GM21529 (cell line): ENCODE measurements around the gene ABLIM2.

ENCODE experiments used
- ATAC-seq: cut with Tn5 transposase; IDR thresholded peaks from one replicate; pipeline ENCODE4 v1.9.1; 2021; ENCODE audit not compliant: unreplicated experiment

The ABLIM2 gene

DNA sequence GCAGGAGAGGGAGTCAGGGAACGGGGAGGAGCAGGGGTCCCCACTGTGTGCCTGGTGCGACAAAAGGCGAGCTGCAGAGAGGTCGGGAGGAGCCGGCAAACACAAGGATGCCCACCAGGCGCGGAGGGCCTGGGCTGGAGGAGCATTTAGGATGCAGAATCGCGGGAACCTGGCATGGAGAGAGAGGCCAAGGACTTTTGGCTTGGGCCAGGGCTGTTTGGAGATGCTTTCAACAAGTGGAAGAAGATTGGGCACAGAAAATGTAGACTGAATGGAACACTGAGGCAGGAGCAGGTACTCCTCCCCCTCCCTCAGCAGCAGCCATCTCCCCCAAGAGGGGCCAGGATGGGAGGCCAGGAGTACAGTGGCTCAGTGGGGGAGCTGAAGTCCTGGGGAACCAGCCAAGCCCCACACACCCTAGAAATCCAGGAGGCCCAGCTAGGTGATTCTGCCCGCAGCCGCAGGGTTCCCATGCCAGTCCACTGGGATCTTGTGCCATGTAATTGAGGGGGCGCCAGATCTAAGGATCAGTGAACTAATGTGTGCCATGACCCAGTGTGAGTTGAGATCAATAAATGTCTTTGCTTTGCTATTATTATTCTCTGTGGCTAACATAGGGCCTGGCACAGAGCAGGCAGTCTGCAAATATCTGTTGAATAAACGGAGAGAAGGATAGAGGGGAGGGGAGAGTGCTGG, 1.1 kb upstream of the ABLIM2 start:
- ATAC-seq, result no peak

DNA sequence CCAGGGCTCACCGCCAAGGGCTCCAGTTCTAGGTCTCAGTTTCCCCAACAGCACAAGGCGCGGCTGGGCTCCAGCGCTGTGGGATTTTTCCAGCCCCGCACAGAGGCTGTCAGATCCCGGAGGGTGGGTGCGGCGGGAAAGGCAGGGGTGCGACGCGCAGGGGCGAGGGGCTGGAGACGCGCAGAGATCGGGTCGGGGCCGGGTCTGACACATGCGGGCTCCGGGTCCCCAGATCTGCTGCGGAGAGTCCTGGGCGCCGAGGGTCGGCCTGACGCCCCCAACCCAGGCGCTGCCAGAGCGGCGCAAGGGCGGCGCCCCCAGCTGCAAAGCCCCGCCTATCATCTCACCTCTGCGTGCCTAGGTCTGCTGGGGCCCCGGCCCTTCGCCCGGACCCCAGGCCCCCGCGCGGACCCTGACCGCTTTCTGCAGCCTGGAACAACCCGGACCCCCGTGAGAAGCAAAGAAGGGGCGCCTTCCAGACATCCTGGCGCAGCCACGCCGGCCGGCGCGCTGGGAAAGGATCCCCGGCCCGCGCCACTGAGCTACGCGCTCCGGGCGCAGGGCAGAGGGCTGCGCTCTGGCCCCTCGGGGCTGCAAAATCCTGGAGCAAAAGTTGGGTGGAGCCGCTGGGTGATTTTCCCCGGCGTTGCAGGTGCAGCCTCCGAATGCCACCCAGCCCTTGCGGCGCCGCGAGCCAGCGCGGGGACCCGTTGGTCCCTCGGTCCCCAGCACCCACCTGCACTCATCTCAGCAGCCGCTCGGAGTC, 486 bp downstream of the ABLIM2 start:
- ATAC-seq, result no peak

DNA sequence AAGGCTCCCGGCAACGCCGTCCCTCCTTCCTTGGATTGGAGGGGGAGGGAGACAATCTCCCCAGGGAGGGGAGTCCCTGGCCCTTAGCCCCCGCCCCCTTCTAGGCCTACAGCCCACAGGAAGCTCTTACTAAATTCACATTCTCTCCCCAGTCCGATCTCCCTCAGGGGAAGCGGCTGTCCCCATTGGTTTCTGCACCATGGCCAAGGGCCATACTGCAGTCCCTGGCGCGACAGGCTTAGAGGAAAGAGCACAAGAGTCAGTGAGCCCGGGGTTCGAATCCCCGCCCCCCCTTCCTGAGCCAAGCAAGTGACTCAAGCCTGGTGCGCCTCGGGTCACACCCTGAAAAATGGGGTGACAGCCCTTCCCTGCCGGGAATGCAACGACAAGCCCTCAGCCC, 1.1 kb downstream of the ABLIM2 start:
- no peak for ATAC-seq

DNA sequence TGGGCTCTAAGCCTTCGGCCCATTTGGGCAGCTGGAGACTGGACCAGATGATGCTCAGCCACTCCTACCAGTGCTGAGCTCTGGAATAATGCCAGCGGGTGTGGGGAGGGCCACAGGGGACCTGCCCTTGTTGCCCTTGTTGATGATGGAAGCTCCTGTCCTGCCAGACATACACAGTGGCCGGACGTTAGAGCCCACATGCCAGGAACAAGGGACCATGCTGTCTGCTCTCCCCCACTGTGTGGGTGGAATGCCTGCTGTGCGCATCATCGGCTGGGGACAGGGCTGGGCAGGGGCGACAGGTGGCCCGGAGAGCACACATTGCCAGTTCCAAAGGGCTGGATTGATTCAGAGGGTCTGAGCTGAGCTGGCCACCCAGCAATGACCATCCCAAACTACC, 2.0 kb downstream of the ABLIM2 start:
- ATAC-seq, result no peak

DNA sequence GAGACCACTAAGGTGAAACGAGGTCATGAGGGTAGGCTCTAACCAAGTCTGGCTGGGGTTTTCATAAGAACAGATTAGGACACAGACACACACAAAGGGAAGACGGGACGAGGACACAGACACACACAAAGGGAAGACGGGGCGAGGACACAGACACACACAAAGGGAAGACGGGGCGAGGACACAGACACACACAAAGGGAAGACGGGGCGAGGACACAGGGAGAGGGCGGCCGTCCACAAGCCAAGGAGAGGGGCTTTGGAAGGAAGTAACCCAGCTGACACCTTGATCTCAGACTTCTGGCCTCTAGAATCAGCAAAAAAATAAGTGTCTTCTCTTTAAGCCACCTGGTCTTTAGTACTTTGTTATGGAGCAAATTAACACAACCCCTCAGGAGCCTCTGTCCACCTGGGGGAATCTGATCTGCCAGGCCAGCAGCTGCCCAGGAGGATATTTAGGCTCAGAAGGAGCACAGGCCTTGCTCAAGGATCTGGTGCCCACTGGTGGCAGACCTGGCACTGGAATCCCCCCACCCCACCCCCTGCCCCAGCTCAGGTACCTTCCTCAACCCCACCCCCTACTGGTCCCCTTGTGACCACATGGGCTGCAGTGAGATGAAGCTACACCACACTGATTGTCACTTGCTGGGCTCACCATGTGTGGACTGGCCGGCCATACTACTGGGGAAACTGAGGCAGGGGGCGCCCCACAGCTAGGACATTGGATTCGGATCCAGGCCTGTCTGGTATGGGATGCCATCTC, 2.8 kb downstream of the ABLIM2 start:
- ATAC-seq, result no peak

DNA sequence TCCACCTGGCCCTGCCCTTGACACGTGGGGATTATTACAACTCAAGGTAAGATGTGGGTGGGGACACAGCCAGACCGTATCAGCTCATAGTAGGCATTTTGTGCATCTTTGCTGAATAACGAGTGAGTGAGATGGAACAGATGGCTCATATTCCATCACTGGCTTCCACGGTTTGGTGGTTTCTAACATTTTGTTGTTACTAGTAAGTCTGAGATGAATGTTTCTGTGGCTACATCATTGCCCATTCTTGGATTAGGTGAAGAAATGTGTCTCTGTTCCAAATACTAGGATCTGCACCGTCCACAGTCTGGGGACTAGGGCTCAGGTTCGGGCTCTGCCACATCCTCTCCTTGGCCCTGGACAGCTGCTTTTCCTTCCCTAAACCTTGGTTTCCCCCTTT, 3.6 kb downstream of the ABLIM2 start:
- ATAC-seq, result no peak

DNA sequence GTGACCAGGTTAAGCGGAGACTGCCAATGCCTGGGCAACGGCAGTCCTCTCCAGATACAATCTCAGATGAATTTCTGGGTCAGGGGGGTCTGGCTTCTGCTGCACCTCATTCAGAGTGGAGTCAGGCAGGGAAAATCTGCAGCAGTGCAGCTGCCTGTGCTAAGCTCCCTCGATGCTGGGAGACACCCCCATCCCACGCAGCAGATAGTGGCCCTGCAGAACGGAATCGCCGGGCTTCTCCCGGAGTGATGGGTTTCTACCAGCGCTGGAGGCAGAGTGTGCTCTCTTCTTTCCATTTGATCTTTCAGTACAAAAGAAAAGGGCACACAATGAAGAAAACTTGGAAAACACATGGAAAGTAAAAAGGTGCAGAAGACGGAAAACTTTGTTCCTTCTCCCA, 5.2 kb downstream of the ABLIM2 start:
- ATAC-seq, result no peak

DNA sequence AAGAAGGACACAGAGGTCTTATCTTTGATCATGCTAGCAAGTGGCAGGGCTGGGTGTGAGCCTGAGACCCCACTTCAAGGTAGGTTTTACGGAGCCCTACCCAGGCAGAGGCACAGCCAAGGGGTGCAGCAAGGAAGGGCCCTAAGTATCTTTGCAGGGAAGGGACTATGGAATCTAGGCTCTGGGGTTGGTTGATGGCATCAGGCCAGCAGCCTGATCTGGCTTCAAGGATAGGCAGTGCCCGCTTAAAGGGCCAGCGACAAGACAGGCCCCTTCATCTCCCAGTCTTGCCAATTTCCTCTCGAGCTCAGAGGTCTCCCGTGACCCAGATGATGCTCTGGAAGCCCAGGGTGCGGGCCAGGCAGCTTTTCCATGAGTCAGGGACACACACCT, 5.8 kb downstream of the ABLIM2 start:
- no peak for ATAC-seq

DNA sequence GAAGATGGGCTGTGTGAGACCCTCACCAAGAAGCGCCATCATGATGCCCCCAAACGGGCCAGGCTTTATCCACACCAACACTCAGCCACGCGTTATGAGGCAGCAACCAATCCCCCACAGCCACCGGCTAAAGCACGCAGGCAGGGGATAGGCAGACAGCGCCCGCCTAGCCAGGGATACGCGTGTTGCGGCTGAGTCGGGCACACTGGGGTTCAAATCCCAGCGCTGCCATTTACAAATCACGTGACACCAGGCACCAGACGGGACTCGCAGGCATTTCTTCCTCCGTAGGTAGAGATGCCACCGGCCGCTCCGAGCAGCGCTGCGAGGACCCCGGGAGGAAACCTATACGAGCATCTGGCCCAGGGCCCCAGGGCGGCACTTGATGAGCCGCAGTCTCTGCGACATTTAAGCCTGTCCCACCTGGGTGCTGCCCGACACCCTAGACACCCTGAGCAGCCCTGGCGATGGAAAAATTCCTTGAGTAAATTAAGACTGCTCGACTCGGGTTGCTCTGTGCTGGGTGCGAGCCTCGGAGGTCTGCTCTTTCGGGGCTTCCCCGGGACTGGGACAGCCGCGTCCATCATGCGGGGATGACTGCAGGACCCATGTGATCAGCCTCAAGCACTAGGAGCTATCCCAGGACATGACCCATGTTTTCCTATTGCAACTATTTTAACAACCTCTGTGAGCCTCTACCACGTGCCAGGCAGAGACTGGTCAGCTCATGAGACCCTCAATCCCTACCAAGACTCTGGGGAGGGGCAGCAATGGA, 6.3 kb downstream of the ABLIM2 start:
- no peak for ATAC-seq

DNA sequence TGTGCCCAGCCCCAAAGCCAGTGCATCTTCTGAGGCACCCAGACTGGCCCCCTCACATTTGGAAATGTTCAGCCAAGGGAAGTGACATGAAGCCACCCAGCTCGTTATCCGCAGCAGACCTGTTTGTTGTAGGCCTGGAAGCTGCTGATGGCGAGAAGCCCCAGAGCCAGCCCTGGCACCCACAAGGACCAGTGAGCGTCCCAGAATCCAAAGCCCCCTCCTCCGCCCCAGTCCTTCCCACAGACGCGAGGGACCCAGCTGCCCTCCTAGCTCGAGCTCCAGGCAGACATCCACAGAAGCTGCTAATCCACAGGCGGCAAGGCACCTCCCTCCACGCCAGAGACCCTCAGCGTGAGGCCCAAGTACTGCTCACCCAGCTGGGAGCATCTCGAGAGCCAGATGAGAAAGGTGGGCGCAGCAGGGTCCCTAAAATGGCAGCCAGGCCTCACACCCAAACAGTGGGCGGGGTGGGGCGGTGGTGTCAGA, 7.4 kb downstream of the ABLIM2 start:
- no peak for ATAC-seq

DNA sequence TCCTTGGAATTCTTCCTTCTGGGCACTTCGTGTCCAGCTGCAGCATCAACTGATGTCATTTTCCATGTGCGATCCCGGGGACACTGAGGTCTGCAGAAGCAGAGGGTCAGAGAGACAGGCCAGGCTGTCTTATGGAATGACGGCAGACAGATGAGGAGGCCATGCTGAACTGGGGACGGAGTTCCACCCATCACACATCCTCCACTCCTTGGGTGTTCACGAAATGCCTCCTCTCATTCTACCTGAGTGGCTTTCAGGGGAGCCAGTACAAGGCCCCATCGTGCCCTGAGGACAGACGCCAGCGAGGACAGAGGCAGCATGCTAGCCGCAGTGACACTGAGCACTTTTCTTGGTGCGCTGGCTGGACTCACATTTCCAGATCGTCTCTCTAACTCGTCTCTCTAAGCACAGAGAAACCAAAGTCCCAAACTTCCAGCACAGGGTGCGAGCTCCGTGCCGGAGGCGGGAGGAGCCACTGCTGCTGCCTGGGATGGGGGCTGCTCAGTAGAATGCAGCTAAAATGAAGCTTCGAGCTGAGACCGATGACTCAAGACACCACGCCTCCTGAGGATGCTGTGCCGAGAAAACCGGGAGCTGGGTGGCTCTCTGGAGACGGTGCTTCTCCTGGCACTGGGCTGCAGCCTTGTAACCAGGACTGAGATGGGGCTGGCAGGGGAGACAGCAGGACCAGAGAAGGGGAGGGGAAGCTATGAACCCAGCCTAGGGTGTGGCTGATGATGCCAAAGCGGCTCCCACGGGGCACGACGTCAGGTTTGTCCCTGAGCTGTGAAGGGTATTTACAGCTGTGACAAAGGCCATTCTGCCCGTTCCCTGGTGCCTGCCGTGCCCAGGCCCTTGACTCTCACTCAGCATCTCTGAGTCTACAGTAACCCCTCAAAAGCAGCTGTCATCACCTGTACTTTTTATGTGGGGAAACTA, 8.2 kb downstream of the ABLIM2 start:
- no peak for ATAC-seq

DNA sequence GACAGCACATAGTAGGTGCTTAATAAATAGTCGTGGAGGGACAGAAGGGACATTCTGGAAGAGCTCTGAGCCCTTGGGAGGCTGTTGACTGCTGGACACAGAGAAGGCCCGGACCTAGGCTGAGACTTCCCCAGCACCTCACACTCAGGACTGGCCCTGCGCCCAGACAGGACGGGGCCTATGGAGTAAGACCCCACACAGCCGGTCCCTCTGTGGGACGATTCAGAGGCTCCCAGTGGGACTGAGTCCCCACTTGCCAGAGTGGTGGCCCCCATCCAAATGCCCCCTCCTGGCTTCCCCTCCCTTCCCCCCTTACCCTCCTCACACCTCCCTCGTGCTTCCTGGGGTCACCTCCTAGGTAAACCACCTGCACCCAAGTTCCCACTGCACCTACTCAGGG, 8.9 kb downstream of the ABLIM2 start:
- no peak for ATAC-seq

DNA sequence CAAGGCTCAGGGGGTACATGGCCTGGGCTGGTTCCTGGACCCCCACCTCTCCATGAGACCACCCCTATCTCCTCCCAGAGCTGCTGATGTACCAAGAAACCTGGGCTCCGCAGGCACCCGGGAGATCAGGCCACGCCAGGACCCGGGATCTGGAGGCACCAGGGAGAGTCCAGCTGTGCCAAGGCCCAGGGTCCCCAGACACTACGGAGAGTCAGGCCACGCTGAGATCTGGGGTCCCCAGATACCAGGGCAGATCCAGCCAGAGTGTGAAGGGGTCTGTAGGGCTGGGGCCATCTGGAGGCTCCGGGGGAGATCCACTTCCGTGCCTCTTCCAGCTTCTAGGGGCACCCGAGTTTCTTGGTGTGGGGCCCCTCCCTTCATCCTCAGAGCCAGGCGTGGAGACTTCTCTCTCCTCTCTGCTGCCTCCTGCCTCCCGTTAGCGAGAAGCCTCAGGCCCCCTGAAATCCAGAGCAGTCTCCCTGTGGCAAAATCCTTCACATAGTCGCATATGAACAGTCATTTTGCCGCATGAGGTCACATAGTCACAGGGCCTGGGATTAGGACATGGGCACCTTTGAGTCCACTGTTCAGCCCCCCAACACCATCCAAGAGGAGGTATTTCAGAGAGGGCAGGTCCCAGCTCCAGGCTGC, 9.7 kb downstream of the ABLIM2 start:
- ATAC-seq, result no peak

DNA sequence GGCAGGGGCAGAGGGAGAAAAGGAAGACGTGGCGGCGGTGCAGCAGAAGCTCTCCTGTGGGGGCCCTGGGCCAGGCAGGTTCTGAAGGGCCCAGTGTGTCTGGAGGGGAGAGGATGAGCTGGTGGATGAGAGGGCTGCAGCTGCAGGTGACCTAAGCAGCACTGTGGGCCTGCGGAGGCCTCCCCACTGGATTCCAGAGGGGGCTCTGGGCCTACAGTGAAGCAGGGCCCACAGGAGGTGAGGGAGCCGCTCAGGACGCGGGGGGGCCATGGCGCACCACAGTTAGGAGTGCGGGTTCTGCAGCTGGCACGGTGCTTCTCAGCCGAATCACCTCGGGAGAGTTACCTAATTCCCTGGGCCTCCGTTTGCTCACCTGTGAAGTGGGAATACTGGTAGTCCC, 10.5 kb downstream of the ABLIM2 start:
- no peak for ATAC-seq

DNA sequence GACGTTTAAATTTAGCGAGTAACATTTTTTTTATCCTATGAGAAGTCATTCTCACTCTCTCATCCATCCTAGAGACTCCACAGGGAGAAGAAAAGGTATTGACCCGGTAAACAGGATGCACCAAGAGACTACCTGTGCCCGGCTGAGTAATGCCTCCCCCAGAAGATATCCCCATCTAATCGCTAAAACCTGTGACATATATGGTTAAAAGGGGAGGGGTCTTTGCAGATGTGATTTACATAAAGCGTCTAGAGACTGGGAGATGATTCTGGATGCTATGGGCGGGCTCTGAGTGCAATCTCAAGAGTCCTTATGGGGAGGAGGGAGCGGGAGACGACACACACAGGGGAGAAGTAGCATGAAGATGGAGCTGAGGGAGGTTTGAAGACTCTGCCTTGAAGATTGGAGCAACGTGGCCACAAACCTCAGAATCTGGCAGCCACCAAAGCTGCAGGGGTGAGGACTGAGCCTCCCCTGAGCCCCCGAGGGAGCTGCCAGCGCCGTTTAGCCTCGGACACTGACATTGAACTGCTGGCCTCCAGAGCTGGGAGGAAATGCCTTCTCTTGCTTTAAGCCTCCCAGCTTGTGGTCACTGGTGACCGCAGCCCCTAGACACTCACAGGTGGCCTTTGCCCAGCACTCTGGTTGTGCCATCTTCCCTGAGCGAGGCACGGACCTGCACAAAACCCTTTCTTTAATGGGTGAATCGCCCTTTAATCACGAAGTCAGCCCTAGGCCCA, 11.2 kb downstream of the ABLIM2 start:
- ATAC-seq, result no peak

DNA sequence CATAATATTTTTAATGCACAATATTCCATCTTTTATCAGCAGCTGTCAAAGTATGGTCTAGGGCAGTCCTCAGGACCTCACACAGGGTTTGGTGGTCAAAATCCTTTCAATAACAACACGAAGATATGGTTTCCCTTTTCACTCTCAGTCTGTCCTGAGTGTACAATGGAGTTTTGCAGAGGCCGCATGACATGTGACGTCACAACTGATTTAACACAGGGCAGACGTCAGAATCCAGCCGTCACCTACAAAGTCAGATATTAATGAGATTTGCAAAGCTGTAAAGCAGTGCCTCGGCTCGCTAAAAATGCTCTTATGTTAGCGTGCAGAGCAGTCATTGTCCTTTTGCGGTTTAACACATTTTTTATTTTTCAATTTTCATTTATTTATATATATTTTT, 12.5 kb downstream of the ABLIM2 start:
- no peak for ATAC-seq

DNA sequence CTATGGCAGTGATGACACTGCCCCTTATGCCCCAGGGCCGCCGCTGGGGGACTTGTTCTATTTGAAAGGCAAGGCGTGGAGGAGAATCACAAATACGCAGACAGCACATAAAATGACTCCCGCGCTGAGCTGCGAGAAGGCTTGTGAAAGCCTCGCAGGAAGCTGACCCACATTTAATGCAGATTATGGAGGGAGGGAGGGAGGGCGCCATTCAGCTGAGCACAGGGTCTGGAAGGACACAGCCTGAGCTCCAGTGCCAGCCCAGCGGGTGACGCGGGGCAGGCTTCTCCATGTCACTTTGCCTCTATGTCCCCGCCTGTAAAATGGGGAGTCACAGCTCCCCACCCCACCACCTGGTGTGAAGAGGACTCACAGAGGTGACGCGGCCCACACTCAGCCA, 14.3 kb downstream of the ABLIM2 start:
- ATAC-seq, result no peak

DNA sequence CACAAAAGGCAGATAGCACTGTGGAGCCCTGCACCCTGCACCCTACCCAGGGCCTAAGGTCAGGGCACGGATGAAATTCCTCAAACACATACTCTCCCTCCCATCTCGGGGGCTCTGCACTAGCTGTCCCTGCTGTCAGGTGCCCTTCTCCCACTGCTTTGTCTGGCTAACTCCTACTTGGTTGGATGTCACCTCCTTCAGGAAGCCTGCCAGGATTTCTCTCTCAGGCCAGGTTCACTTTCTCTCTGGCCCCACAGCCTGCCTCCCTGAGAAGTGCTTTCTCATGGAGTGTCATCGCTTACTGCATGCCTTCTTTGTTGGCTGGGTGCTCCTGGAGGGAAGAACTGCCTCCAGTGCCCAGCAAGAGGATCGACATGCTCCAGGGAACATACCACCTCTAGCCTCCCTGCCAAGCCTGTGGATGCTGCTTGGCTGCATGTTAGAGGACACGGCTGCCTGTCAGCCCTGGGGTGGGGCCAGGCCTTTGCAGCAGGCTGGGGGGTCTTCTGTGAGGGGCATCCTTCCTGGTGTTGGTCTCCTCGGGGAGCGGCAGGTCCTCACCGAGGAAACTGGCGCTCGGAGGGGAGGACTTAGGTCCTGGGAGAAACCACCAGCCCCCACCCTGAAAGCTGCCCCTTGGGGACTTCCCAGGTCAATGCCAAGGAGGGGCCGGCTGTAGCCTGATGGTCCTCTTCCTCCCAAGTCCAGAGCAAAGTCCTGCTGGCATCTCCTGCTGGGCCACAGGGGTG, 15.0 kb downstream of the ABLIM2 start:
- ATAC-seq, result no peak
